HEK293T (cell line): ENCODE data around the gene STK40.

ENCODE experiments used
- CTCF ChIA-PET: fragments of 350-600 bp; formaldehyde crosslinking; extraction: SDS; loops from one replicate; lab custom pipeline; 2021; ENCODE audit warnings: antibody characterized with exemption, inconsistent platforms; lab: Yijun Ruan, JAX
- POLR2A ChIA-PET: fragments of 350-600 bp; formaldehyde crosslinking; extraction: SDS; loops from one replicate; lab custom pipeline; 2020; ENCODE audit warnings: antibody characterized with exemption, inconsistent platforms; lab: Yijun Ruan, JAX
- DNase-seq: peaks from one replicate; pipeline ENCODE4 v3.0.0; 2012; ENCODE audit warnings: mixed read lengths; ENCODE audit errors: extremely low spot score
- ARNT ChIP-seq: fragments of 450-650 bp; IDR thresholded peaks from 2 replicates; pipeline ENCODE4 v1.6.1; 2017; ENCODE audit warnings: mild to moderate bottlenecking
- BHLHE40 ChIP-seq: fragments of 450-650 bp; IDR thresholded peaks from 2 replicates; pipeline ENCODE4 v1.6.1; 2016; ENCODE audit warnings: mild to moderate bottlenecking, moderate library complexity, borderline replicate concordance
- CTBP1 ChIP-seq: fragments of 450-650 bp; IDR thresholded peaks from 2 replicates; pipeline ENCODE4 v1.6.1; 2016; ENCODE audit warnings: borderline replicate concordance
- ELF4 ChIP-seq: fragments of 450-650 bp; IDR thresholded peaks from 2 replicates; pipeline ENCODE4 v1.6.1; 2017; ENCODE audit warnings: antibody characterized with exemption
- FOXA1 ChIP-seq: fragments of 450-650 bp; IDR thresholded peaks from 2 replicates; pipeline ENCODE4 v1.6.1; 2016; ENCODE audit warnings: mild to moderate bottlenecking
- FOXK2 ChIP-seq: fragments of 450-650 bp; IDR thresholded peaks from 2 replicates; pipeline ENCODE4 v1.6.1; 2016; ENCODE audit warnings: mild to moderate bottlenecking
- FOXM1 ChIP-seq: fragments of 450-650 bp; IDR thresholded peaks from 2 replicates; pipeline ENCODE4 v1.6.1; 2017; ENCODE audit warnings: mild to moderate bottlenecking, borderline replicate concordance
- HDGF ChIP-seq: fragments of 450-650 bp; IDR thresholded peaks from 2 replicates; pipeline ENCODE4 v1.6.1; 2017; ENCODE audit warnings: antibody characterized with exemption, borderline replicate concordance
- L3MBTL2 ChIP-seq: fragments of 450-650 bp; conservative IDR thresholded peaks from 2 replicates; pipeline ENCODE4 v1.6.1; 2016; ENCODE audit warnings: mild to moderate bottlenecking
- LEF1 ChIP-seq: fragments of 450-650 bp; IDR thresholded peaks from 2 replicates; pipeline ENCODE4 v1.6.1; 2017; ENCODE audit warnings: mild to moderate bottlenecking, borderline replicate concordance
- NFRKB ChIP-seq: fragments of 450-650 bp; IDR thresholded peaks from 2 replicates; pipeline ENCODE4 v1.6.1; 2016; ENCODE audit warnings: mild to moderate bottlenecking, moderate library complexity
- SP1 ChIP-seq: fragments of 450-650 bp; IDR thresholded peaks from 2 replicates; pipeline ENCODE4 v1.6.1; 2017
- SUZ12 ChIP-seq: fragments of 450-650 bp; IDR thresholded peaks from 2 replicates; pipeline ENCODE4 v1.6.1; 2016; ENCODE audit warnings: mild to moderate bottlenecking
- TARDBP ChIP-seq: fragments of 450-650 bp; IDR thresholded peaks from 2 replicates; pipeline ENCODE4 v1.6.1; 2016
- ZNF384 ChIP-seq: fragments of 450-650 bp; IDR thresholded peaks from 2 replicates; pipeline ENCODE4 v1.6.1; 2016
- TF ChIP-seq, protein P1 (sequence below): fragments of 450-650 bp; IDR thresholded peaks from 2 replicates; pipeline ENCODE4 v1.6.1; 2016

STK40 gene

DNA sequence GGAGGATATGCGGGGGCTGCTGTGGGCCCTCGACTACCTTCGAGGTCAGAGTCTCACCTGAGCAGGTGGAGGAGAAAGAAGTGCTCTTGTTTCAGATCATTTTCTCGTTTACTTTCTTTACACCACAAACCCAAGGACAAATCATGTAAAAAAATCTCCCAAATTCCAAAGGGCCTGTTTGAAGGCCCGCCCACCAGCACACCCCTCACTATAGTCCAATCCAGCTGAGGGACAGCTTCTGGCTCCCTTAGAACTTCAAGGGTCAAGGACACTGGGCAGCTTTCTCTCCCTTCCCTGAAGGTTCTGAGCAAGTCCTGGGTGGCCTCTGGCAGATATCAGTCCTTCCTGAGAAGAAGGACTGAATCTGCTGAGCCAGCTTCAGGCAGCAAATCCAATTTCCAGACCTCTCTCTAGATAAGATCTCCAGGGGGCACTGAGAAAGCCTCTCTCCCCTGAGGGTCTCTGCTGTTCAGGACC lies 5.5 kb downstream of the STK40 start:
- DNase-seq: no peak
- TF ChIP-seq FOXK2: no peak
- no peak for TF ChIP-seq ARNT
- no peak for TF ChIP-seq LEF1
- TF ChIP-seq ZNF384: no peak
- TF ChIP-seq SP1: no peak
- TF ChIP-seq BHLHE40: no peak
- TF ChIP-seq ELF4: no peak
- no peak for TF ChIP-seq HDGF
- TF ChIP-seq FOXA1: no peak
- TF ChIP-seq, protein P1, sequence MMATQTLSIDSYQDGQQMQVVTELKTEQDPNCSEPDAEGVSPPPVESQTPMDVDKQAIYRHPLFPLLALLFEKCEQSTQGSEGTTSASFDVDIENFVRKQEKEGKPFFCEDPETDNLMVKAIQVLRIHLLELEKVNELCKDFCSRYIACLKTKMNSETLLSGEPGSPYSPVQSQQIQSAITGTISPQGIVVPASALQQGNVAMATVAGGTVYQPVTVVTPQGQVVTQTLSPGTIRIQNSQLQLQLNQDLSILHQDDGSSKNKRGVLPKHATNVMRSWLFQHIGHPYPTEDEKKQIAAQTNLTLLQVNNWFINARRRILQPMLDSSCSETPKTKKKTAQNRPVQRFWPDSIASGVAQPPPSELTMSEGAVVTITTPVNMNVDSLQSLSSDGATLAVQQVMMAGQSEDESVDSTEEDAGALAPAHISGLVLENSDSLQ: no peak
- no peak for TF ChIP-seq TARDBP
- CTCF ChIA-PET: no interaction called here
- POLR2A ChIA-PET: interaction anchor here (1.5 kb wide), 1 partner anchor 17 kb away, joined by 4 read pairs; the partner anchor contains the start of gene LSM10

DNA sequence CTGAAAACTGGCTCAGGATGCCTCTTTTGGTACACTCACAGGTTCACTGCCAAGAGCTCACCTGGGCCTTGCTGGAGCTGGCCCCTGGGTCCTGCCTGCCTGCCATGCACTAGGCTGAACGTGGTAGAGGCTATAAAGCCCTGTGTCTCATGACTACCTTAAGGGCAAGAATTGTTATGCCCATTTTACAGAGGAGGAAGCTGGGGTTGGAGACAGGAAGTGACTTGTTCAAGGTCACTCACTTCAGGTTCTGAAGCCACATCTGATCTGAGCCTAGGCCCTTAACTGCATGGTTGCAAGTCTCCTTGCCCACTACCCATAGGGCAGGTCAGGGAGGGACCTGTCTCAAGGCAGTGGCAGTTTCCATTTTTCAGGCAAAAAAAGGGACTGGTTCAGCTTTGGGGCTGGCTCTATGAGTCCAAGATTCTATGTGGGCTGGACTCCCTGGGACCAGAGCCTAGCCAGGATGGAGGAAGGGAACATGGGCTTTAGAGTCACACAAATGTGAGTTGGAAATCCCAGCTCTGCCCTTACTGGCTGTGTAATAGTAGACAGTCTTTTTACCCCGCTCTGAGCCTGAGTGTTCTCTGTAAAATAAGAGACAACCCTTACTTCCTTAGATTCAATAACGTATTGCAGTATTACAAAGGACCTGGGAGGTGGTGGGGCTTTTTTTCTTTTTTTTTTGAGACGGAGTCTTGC lies 7.8 kb downstream of the STK40 start:
- CTCF ChIA-PET: no interaction called here
- POLR2A ChIA-PET: no interaction called here

DNA sequence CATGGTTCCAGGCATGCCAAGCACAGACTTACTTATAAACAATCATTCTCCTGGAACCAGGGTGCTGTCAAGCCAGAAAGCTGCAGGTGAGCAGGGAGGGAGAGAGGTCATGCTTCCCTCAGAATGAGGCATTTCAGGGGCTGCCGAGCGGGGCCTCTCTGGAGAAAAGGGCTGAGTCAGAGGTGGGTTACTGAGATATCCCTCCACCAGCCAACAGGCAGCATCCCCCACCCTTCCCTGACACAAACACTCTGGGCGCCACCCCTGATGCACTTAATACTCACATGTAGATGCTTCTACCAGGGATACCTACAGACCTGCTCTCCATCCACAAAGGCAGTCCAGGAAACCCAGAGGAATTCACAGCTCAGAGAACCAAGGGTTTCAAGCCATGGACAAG lies 13.1 kb downstream of the STK40 start:
- DNase-seq: no peak
- ChIA-PET CTCF (interaction anchor here (0.6 kb wide), 1 partner anchor 12 kb away, joined by 7 read pairs; no protein-coding TSS in a partner anchor), POLR2A (no interaction called here)
- TF ChIP-seq TARDBP (no peak), SP1 (no peak), ARNT (no peak), FOXM1 (no peak), FOXA1 (no peak), ELF4 (no peak), L3MBTL2 (no peak), NFRKB (no peak)

More for the DNA sequence above, 7.8 kb downstream of the STK40 start:
- no peak for TF ChIP-seq ARNT
- no peak for TF ChIP-seq L3MBTL2
- TF ChIP-seq NFRKB: no peak
- TF ChIP-seq, protein P1: no peak
- TF ChIP-seq TARDBP: no peak
- TF ChIP-seq HDGF: no peak
- TF ChIP-seq SUZ12: no peak
- no peak for TF ChIP-seq ELF4
- TF ChIP-seq SP1: no peak
- no peak for TF ChIP-seq LEF1
- no peak for TF ChIP-seq FOXM1
- TF ChIP-seq ZNF384: no peak
- no peak for TF ChIP-seq BHLHE40
- no peak for TF ChIP-seq CTBP1
- no peak for TF ChIP-seq FOXA1
- TF ChIP-seq FOXK2: no peak
- DNase-seq: no peak

GRCh38 chr1:36369061-36369861 lies 16.5 kb downstream of the STK40 start:
- POLR2A ChIA-PET: interaction anchor here (2.6 kb wide), 1 partner anchor 18 kb away, joined by 14 read pairs; no protein-coding TSS in a partner anchor
- TF ChIP-seq ZNF384 (no peak), L3MBTL2 (no peak), TARDBP (no peak)
- peak; percentile 85 for DNase-seq
- CTCF ChIA-PET: interaction anchor here (0.6 to 1.8 kb wide), 8 partner anchors 9 to 361 kb away, joined by 3 to 9 read pairs (median 3); partner anchors contain the start of genes EVA1B and TRAPPC3

DNA sequence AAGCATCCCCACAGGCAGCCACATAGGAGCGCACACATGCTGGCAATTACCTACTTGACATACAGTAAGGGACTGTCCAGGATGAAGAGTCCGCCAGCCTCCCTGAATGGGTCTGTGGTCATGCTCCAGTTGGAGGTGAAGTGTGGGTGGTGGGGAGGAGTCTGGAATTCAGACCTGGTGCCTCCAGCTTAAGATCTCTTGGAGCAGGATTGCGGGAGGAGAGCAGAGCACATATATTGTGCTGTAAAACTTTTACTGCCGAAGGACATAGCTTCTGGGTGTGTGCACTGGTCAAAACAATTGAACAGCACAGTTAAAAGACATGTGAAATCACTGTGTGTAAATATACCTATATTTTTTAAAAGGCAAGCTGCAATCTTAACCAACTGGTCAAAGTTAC lies 17.9 kb downstream of the STK40 start:
- CTCF ChIA-PET: interaction anchor here (0.6 to 1.0 kb wide), 5 partner anchors 22 to 219 kb away, joined by 3 read pairs; partner anchors contain the start of gene TRAPPC3
- no peak for DNase-seq
- TF ChIP-seq SP1 (no peak), ZNF384 (no peak), ARNT (no peak)
- POLR2A ChIA-PET: interaction anchor here (2.6 kb wide), 1 partner anchor 19 kb away, joined by 14 read pairs; no protein-coding TSS in a partner anchor

DNA sequence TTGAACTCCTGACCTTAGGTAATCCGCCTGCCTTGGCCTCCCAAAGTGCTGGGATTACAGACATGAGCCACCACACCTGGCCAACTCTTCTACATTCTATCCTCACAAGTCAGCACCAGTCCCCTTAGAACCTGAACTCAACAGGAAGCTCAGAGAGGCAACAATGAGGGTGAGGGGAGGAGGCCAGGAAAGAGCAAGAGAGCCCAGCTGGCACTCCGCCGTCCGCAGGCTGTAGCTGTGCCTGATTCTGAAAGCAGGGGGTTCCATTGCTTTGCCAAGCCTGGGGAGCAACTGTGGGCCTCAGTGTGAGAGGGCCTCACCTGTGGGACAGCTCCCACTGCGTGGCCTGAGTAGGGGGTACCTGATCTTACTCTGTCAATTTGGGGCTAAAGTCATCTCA lies 18.7 kb downstream of the STK40 start:
- TF ChIP-seq SUZ12: no peak
- DNase-seq: no peak
- CTCF ChIA-PET: interaction anchor here (0.6 to 0.9 kb wide), 3 partner anchors 24 to 135 kb away, joined by 3 to 4 read pairs (median 3); no protein-coding TSS in a partner anchor
- POLR2A ChIA-PET: no interaction called here

DNA sequence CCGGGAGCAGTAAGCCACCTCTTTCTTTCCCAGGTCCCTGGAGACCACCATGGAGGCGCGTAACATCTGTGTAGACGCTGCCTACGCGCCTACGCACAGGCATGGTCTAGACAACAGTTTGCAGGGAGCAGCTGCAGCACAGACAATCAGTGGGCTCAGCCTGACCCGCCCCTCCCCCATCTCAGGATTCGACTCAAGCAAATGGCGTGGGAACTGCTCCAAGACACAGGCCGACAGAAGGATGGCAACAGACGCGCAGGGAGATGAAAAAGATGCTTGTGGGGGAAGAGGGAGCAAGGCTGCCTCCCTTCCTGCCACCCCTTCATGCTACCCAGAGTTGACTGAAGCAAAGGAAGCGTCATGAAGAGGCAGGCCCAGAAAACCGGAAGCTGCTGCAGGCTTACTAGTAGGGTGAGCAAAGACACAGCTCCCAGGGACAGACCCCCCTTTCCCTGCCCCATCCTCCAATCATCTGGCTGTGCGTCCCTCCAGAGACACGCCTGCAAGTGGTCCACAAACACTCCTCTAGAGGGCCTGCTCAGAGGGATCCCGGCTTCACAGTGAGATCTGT lies 19.5 kb downstream of the STK40 start:
- ChIA-PET CTCF (no interaction called here), POLR2A (no interaction called here)
- no peak for DNase-seq
- no peak for TF ChIP-seq NFRKB
